HS-27A (cell line): ENCODE measurements around the gene RIN3.

Source experiments
- DNase-seq: peaks from one replicate; pipeline ENCODE4 v3.0.0-alpha.2; 2012; ENCODE audit warnings: low read depth, missing footprints

RIN3 gene

GRCh38 chr14:92646952-92647796 lies 133.6 kb downstream of the RIN3 start:
- DNase-seq: peak; percentile 77

DNA sequence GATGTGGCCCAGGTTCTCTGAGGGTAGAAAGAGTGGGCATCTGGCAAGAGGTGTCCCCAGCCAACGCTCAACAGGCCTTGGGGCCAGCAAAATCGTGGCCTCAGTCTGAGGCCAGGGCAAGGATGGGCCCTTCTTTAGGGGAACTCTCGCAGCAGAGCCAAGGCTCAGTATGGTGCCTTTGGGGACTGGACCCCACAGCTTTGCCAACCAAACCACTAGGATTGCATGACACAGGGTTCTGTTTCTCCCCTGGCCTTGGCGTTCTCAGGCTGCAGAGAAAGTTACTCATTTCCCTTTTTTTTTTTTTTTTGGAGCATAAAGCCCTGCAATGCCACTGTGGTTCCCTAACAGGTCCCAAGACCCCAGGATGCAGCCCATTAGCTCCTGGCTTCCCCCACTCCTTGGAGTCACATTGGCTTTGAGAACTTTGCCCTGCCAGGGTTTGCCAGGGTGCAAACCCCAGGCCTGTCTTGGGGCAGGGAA lies 134.3 kb downstream of the RIN3 start:
- DNase-seq: peak; percentile 29

DNA sequence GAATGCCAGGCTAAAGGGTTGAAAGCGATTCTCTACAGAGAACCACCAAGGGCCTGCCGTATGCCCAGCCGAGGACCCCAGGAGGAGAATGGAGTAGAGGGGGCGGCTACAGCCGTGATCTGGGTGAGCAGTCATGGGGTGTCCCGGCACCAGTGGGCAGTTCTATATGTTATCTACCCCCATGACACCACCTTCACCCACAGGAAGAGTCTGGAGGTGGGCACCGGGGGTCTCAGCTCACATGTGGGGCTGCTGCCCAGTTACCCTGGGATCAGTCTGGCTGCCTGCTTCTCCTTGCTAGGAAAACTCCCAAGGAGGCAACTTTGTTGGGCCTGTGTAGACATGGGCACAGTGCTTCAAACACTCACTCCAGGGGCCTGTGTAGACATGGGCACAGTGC lies 135.5 kb downstream of the RIN3 start:
- no peak for DNase-seq

DNA sequence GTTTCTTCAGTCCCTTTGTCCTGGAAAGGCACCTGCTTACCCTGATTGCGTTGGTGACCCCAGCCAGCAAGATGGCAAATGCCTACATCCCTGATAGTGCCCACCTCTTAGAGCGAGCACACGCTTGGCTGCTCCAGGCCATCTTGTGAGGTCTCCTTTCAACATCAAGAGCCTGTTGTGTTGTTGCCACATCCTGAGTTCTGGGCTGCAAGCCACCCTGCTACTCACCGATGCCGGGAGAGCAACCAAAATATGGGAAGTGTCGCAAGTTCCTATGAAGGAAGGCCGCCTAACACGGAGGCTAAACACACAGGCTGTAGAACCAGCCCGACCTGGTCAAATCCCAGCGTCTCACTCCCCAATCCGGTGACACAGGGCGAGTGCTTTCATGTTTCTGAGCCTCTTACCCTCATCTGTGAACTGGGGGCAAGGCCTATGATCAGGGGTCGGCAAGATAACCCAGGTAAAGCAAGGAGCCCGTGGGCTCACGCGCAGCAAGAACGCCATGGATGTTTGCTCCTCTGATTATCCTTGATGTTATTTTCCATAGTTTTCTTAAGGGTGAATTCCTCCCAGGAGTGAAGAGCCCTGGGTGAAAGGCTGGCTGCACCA lies 136.5 kb downstream of the RIN3 start:
- no peak for DNase-seq

DNA sequence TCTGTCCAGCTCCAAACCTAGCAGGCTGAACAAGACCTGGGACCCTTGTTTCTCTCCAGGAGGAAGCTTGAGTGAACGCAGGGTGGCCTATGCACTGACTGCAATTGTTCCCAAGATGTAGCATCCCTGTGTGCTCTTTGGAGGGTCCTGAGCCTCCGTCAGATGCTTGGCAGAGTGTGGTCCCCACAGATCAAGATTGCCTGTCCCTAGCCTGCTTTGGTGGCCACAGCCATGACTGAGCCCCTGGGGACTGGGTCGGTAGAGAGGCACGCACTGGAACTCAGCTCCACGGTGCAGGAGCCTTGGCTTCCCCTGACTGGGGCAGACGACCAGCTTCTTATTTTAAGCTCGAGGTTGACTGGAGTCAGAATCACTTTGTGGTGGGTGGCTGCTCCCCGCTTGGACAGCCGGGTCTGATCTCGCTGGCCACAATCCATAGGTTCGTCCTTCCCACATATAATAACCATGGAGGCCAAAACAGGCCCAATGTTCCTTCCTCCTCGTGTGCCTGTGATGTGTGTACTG lies 137.1 kb downstream of the RIN3 start:
- no peak for DNase-seq

GRCh38 chr14:92651106-92651757 lies 137.7 kb downstream of the RIN3 start:
- no peak for DNase-seq

DNA sequence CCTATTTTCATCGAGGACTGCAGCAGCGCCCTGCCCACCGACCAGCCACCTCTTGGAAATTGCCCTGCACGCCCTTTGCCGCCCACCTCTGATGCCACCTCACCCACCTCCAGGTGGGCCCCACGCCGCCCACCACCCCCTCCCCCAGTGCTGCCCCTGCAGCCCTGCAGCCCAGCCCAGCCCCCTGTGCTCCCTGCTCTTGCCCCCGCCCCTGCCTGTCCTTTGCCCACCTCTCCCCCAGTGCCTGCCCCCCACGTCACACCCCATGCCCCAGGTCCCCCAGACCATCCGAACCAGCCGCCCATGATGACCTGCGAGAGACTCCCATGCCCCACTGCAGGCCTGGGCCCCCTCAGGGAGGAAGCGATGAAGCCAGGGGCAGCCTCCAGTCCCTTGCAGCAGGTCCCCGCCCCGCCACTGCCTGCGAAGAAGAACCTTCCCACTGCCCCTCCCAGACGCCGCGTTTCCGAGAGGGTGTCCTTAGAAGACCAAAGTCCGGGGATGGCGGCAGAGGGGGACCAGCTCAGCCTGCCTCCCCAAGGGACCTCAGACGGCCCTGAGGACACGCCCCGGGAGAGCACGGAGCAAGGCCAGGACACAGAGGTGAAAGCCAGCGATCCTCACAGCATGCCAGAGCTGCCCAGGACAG lies 138.3 kb downstream of the RIN3 start:
- no peak for DNase-seq

- no peak for DNase-seq
Measured at GRCh38 chr14:92652413-92653151, 139.0 kb downstream of the RIN3 start.

DNA sequence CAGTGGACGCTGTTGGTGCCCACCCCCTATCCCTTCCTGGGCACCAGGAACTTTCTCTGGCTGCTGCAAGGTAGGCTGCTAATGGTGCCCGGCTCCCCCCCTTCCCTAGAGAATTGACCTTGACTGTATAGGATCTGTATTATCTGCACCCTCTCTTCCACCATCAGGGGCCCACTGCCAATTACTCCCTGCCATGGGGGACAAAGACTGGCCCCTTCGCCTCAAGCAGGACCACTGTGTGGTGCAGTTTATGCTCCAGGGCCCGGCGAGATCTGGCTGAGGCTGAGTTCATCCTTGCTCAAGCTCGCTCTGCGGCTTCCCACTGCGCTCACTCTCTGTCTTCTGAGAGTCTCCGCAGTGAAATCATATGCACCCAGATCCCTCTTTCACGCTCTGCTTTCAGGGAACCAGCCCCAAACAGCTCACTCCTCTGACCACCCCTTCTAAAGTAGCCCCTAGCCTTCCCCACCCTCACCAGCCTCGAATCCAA lies 139.6 kb downstream of the RIN3 start:
- no peak for DNase-seq

DNA sequence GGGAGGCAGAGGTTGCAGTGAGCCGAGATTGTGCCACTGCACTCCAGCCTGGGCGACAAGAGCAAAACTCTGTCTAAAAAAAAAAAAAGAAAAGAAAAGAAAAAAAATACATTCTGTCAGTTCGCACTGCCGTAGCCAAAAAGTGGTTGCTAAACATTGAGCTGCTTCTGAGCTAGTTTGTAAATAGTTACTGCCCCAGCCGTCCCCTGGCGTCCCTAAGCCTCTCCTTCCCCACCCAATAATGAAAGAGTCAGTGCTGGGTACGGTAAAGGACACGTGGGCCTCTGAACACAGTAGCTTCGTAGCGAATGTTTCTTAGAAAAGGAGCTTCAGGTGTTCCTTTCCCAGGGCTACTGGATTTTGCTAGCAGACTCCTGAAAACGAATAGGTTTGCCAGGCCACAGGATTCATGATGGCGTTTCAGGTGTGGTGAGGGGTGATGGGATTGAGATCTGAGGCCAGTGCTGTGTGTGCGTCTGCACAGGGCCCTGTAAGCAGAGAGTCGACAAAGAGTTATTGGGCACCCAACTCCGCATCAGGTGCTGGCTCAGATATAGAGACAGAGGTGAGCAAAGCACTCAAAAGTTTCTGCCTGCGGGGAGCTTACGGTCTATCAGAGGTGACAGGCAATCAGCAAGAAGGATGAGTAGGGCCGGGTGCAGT lies 140.8 kb downstream of the RIN3 start:
- DNase-seq: no peak

DNA sequence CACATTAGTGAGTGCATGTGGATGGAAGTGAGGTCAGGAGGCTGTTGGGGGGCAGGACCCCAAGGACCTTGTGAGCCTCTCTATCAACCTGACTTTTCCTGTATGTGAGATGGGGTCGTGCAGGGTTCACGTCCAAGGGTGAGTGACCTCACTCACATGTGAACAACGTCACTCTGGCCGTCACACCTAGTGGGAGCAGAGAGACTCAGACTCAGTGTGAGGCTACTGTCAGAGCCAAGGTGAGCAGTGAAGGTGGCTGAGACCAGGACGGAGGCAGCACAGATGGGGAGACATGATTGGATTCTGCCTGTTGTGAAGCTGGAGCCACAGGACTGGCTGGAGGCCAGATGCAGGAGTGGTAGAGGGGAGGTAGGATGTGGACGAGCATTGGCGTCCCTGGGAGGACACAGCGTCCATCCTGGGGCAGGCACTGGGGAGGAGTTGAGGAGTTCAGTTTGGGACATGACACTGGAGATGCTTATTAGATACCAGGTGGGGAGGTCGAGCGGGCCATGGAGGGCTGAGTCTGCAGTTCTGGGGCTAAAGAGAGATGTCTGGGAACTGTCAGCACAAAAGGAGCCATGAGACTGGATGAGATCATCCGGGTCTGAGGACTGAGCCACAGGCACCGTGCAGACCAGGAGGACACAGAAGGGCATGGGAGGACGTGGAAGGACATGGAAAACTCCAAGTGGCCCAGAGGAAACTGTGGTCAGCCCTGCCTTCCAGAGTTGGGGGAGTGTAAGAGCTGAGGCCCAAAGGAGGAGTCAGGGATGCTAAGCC lies 142.0 kb downstream of the RIN3 start:
- DNase-seq: no peak

DNA sequence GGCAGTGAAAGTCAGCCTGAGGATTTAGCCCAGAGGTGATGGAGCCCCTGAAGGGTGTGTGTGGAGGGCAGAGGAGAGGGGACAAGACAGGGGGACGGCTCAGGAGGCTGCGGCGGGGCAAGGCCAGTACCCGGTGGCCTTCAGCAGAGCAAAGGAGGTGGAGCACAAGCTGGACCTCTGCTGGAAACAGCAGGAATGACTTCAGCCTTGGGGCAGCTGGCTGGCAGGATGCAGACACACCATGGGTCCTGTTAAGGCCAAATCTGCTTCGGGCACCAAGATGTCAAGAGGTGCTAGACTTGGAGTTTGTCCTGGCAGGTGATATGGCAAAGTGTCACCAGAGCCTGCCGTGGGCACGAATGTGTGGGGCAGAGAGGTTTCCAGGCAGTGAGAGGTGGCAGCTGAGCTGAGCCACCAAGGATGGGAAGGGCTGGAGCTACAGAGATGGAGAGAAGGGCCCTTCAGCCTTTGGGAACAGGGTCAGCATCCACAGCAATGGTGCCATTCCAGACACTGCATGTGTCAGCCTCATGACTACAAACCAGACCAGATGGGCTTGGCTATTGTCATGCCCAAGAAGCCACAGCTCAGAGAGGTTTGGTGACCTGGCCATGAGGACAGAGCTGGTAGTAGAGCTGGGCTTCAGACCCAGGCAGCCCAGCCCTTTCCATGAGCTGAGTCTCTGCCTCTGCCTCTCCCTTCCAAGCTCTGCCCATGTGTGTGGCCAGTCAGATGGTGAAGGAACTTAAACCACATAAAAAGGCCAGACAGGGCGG lies 142.9 kb downstream of the RIN3 start:
- no peak for DNase-seq

- DNase-seq: no peak
Measured at GRCh38 chr14:92657457-92658142, 144.0 kb downstream of the RIN3 start.

DNA sequence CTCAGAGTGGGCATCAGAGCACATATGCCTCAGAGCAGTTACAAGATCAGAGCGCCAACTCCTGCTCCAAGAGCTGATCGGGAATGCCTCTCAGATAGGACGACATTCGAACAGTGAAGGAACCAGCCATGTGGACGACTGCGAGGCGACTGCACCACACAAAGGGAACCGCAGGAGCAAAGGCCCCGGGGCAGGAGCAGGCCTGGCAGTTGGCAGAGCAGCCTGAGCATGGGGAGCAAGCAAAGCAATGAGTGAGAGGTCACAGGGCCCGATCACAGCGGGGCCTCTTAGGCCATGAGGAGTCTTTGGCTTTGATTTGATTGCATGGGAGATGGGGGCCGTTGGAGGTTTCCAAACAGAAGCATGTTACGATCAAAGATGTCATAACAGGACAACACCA lies 144.6 kb downstream of the RIN3 start:
- no peak for DNase-seq

DNA sequence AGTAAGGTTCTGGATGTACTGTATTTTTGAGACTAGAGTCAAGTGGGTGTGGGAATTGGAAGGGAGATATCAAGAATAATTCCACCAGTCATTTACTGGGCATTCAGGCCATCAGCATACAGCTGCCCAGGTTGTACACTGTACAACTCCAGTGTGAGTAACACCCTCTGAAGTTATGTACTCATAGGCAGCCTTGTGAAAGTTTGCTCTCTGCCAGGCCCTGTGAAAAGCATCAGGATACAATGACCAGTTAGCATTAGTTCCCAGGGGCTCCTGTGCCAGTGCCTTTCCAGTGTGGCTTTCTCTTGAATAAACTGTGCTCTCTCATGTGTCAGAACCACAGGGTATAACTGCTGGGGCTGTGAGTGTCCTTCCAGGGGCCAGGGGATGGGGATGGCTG lies 145.1 kb downstream of the RIN3 start:
- no peak for DNase-seq

- DNase-seq: no peak
Measured at GRCh38 chr14:92659765-92660561, 146.4 kb downstream of the RIN3 start.

DNA sequence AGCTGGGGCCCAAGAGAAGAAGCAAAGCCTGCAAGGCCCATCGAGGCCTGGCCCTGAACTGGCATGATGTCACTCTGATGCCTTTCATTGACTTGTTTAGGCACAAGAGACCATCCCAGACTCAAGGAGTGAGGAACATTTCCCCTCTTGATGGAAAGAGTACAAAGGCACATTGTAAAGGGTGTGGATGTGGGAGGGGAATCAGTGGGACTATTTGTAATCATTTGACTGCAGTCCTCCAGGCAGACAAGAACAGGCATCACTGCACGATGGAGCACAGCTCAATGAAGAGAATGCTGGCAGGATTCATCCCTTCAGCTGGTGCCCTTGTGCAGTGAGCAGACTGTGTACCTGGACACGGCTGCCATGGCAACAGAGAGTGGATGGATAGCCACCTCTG lies 147.0 kb downstream of the RIN3 start:
- DNase-seq: no peak

DNA sequence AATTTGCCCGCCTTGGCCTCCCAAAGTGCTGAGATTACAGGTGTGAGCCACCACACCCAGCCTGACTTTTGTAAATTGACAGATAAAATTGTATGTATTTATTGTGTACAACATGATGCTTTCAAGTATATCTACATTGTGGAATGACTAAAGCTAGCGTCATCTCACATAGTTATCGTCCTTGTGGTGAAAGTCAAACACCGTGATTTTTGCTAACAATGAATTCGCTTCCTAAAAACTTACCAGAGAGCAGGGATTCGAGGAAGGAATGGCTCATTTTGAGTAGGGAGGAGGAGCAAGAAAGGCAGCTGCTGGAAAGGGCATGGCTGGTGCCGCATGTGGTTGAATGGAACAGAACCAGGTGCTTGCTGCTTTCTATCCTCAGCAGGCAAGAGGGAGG lies 149.5 kb downstream of the RIN3 start:
- no peak for DNase-seq
